HuH-7 (cell line): Measurements from ENCODE around the gene CPED1.
"Not testable (repeated sequence)": the region's sequence is repeated elsewhere in the genome, so short reads cannot be mapped to it uniquely, and the experiment has no call there.

Experiments used
- DNase-seq: peaks from one replicate; pipeline ENCODE4 v3.0.0; 2011; ENCODE audit warnings: low spot score

Gene CPED1

DNA sequence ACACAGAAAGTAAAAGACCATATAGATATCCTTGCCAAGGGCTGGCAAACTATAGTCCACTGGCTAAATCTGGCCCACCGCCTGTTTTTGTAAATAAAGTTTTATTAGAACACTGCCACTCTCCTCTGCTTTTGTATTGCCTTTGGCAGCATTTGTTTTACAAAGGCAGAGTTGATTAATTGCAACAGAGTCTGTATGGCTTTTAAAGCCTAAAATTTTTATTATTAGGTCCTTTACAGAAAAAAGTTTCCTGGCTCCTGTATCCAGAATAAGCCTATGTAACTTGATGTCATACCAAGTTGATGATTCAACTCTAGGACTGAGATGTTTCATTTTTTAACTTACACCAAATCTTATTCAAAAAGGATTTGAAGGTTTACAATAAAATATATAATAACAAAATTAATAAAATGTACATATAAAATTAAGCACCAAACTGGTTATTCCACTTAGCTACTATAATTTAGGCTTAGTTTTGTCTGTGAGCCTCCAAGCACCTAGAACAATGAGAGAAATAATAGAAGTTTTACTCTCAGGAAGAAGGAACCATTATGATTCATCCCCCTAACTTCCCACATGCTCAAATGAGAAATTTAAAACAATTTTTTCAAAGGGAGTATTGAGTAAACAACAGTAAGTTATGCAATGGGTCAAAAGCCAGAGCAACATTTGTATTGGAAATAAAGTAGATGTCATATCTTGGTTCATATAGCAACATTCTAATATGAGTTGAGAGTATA, 31.9 kb downstream of the CPED1 start:
- DNase-seq = no peak

DNA sequence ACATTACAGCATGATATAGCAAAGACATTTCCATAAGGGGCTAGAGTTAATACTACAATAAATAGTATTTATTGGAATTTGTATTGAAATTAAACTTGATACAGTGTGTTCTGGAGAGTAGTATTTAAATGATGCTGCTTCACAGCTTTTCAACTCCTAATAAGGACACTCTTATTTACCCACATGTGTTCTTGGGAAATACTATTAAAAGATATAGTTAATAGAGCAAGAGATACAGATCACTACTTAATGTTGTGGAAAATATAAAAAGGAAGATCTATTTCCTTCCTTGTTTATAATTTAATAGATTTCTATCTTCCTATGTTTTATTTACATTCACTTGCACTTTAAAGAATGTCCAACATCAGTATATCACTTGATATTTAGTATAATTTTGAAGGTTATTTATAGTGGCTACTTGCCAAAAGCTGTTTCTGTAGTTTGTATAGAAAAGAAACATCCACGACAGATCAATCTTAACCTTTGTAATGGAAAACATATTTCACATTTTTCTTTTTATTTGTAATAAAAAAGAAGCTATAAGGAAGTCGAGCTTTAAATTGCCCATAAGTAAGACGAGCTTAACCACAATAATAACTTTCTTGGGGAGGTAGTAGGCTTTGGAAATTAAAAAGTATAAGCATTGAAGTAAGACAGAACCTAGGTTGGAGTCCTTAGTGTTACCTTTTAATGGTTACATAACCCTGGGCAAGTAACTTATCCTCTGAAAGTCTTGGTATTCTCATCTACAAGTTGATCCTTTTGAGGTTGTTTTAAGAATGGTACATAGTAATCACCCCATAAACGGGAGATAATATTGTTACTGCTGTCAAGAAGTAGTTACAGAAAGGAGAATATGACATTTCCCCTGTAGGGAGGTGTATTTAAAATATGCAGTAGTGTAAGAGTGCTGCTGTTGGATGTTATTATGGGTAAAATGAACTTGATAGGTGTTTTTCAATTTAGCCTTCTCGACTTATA, 32.8 kb downstream of the CPED1 start:
- DNase-seq = no peak

DNA sequence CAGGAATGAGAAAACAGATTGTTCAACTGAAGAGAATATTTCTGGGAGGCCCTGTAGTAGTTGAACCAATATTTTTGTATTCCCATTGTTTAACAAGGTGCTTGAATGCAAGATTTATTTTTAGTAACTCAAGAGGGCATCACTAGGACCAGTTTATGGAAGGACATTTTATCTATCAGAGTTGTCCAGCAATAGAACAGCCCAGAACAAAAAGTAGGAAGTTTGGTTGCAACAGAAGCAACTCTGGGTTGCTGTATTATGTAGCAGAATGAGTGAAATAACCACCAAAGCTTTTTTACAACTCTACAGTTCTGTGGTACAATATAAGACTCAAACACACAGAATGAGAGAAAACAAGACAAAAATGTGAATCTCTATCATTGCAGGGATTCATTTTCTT, 34.7 kb downstream of the CPED1 start:
- no peak for DNase-seq

DNA sequence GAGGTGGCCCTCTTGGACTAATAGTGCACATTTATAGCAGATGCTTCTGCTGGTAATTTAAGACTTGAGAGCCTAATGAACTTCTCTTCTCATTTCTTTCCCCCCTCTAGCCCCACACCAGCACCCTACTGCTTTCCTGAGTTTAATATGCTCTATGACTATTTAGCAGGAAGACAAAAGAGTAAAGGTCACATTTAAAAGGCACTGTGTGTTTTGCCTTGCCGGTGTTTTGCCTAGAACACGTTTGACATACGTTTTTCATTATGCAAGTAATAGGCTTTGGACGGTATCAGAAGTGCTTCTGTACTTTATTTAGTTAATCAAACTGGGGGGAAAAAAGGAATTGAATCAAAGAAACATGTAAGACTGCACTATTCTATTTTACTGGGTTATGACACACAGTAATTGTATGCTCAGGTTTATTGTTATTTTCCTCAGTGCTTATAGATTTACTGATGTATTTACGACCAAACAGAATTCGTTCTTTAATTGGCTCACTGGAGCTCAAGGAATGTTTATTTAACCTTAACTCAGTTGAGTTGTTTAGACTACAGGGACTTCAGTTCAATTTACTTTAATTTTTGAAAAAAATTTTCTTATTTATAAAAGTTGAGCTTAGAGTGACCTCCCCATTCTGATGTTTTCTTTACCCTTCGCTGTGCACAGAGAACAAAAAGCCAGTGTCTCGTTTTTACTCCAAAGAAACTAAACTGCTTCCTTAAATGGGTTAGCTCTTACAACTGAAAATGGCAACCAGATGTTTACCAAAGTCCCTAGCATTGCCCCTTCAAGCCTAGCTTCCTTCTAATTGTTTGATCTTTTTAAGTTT, 35.4 kb downstream of the CPED1 start:
- no peak for DNase-seq

DNA sequence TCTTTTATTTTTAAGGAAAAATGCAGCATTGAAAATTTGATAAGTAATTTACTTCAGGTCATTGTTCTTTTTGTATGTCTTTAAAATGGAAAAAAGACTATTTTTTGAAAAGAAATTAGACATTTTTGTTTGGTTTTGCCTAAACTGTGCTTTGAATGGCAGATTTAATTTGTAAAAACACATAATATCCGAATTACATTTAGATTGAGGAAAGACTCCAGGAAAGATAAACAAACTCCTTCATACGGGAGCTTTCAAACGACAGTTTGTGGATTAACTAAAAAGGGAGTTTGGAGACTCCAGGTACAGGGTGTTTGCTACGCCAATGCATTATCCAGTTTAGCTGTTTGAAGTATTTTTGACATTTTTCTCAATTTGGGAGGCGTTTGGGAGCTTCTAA, 36.1 kb downstream of the CPED1 start:
- DNase-seq = no peak

DNA sequence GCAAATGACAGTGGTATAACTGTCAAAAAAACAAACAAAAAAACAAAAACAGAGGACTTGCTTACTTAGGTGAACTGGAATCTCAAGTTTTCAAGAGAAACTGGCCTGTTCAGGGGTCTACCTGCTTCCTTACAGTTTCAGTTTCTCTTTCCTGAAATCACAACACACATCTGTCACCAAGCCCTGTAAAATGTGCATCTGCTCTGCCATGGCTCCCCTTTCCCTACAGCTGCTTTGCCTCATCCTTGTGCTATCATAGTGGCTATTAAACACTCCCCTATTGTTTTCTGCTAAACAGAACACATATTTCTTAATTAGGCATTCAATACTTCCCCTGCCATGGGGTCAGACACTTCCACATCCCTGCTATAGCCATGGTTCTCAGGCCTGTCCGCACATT, 37.6 kb downstream of the CPED1 start:
- no peak for DNase-seq

DNA sequence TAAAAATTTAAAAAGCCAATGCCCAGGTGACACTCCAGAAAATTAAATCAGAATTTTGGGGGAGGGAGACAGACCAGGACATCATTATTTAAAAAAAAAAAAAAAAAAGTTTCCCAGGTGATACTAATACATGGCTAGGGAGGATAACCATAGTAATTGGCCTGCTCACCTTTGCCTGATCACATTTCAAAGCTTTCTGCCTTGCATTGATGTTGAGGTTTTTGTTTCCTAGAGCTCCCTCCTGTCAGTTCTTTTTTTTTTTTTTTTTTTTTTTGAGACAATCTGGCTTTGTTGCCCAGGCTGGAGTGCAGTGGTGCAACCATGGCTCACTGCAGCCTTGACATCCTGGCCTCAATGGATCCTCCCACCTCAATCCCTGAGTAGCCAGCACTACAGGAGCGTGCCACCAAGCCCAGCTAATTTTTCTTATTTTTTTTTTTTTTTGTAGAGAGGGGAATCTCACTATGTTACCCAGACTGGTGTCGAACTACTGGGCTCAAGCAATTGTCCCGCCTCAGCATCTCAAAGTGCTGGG, 38.1 kb downstream of the CPED1 start:
- DNase-seq = no peak

DNA sequence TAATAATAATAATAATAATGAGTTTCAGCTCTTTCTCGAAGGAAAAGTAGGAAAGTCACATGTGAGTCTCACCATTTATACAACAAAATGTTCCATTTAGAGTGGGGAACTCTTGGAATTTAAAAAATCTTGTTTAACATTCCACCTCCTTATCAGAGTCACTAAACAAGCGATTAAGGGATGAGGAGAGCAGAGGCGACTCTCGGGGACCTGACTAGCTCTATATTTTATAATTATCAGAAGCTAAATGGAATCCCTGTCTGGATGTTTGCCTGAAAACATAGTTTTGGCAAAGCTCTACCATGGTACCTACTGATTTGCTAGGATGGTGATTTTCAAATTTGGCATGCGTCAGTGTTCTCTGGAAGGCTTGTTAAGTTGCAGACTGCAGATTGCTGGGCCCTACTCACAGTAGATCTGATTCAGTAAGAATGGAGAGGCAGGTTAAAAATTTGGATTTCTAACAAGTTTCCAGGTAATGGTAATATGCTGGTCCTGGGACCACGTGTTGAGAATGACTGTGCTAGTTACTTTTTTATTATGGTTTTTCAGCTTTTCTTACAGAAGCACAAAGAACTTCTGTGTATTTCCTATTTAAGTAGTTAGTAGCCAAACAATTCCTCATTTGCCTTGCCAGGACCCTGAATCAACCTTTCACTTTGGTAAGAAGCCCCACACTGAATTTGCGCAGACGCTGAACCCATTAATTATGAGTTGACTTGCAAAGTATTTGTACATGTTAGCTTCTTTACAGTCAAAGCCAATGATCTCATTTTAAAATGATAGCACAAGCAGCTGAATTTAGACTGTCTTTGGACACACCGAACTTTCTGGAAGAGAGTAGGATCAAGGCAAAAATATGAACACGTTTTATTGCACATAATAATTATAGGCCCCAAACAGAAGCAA, 39.5 kb downstream of the CPED1 start:
- DNase-seq = no peak

DNA sequence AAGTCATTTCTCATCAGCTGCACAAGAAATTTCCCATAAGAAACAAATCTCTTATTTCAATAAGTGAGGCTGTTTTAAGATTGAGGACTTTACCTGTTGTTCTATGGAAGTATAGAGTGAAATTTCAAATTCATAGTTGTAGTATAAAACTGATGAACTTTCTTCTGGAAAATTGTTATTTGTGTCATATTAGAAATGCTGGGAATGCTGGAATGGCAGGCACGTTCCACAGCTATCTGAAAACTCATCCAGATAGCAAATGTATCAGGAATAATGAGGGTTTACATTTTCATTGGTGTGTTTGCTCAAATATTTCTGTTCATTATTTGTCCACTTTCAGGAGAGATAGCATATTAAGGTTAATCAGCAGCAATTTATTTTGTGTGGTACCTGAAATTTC, 40.8 kb downstream of the CPED1 start:
- no peak for DNase-seq

DNA sequence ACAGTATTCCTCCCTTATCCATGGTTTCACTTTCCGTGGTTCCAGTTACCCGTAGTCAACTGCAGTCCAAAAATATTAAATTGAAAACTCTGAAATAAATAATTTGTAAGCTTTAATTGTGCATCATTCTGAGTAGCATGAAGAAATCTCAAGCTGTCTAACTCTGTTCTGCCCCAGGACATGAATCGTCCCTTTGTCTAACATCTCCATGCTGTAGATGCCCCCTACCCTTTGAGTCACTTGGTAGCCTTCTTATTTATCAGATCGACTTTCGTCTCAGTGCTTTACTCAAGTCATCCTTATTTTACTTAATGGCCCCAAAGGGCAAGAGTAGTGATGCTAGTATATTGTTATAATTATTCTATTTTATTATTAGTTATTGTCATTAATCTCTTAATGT, 41.8 kb downstream of the CPED1 start:
- no peak for DNase-seq

DNA sequence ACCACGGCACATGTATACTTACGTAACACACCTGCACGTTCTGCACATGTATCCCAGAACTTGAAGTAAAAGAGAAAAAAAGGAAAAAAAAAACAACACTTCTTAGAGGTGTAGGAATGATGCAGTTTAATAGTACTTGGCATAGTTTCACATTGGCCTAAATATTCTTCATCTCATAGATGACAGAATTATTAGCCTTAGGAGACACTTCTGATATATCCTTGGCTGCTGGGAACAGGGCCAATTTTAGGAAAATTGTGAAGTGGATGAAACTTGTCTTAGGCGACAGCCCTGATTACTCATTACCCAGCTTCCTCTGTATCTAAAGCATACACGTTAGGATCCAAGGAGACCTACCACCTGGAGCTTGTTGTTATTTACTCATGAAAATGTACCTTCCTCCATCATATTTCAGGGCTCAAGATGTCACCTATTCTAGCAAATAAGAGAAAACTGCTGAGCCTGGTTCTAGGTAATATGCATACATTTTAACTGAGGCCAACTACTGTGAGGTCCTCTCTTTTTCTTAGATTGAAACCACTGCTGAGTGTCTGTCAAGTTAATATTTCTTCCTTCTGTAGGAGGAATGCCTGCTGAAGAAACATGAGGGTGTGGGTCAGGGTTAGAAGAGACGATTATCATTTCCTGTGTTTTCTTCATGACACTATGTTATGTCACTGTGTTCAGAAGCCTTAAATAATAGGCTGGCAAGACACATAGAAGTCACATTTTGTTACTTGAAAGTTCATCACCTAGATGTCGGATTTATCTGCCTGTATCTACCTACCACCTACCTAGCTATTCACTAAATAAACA, 44.3 kb downstream of the CPED1 start:
- no peak for DNase-seq

DNA sequence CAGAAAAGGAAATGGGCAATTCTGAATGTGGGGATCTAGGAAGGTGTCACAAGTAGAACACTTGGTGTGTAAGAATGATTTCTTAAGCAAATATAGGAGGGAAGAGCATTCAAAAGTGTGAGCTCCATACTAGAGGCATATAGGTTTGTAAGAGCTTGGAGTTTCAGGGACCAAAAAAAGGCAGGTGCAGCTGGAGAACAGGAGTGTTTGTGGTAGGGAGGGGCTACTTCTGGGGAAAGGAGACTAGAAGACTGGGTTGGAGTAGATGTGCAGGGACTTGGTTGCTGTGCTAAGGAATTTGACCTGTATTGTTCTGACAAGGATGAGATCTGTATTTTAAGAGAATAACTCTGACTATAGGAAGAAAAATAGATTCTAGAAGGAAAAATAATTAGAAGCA, 46.4 kb downstream of the CPED1 start:
- DNase-seq = no peak

DNA sequence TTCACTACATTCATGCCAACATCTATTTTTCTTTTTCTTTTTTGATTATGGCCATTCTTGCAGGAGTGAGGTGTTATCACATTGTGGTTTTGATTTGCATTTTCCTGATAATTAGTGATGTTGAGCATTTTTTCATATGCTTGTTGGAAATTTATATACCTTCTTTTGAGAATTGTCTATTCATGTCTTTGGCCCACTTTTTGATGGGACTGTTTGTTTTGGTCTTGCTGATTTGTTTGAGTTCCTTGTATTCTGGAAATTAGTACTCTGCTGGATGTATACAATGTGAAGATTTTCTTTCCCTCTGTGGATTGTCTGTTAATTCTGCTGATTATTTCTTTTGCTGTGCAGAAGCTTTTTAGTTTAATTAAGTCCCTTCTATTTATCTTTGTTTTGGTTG, 48.3 kb downstream of the CPED1 start:
- DNase-seq = not testable (repeated sequence)

DNA sequence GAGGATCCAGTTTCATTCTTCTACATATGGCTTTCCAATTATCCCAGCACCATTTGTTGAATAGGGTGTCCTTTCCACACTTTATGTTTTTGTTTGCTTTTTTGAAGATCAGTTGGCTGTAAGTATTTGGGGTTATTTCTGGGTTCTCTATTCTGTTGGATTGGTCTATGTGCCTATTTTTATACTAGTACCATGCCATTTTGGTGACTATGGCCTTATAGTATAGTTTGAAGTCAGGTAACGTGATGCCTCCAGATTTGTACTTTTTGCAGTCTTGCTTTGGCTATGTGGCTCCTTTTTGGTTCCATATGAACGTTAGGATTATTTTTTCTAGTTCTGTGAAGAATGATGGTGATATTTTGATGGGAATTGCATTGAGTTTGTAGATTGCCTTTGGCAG, 48.8 kb downstream of the CPED1 start:
- DNase-seq = not testable (repeated sequence)

DNA sequence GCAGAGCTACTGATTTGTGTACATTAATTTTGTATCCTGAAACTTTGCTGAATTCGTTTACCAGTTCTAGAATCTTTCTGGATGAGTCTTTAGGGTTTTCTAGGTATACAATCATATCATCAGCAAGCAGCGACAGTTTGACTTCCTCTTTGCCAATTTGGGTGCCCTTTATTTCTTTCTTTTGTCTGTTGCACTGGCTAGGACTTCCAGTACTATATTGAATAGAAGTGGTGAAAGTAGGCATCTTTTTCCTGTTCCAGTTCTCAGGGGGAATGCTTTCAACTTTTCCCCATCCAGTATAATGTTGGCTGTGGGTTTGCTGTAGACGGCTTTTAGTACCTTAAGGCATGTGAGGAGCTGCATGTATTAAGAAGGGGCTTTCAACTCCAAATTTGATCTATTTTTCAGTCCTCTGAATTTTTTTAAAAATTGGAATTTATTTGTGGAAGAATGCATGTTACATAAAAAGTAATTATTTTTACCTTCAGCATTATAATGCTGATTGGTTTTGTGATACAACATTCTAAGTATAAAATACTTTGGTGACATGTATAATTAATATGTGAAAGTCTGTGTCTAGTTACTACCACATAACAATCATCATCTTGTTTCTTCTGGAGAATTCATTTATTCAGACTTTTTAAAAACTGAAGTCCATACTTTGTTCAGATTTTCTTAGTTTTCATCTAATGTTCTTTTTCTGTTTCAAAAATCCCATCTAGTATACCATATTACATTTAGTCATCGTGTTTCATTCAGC, 49.6 kb downstream of the CPED1 start:
- no peak for DNase-seq

DNA sequence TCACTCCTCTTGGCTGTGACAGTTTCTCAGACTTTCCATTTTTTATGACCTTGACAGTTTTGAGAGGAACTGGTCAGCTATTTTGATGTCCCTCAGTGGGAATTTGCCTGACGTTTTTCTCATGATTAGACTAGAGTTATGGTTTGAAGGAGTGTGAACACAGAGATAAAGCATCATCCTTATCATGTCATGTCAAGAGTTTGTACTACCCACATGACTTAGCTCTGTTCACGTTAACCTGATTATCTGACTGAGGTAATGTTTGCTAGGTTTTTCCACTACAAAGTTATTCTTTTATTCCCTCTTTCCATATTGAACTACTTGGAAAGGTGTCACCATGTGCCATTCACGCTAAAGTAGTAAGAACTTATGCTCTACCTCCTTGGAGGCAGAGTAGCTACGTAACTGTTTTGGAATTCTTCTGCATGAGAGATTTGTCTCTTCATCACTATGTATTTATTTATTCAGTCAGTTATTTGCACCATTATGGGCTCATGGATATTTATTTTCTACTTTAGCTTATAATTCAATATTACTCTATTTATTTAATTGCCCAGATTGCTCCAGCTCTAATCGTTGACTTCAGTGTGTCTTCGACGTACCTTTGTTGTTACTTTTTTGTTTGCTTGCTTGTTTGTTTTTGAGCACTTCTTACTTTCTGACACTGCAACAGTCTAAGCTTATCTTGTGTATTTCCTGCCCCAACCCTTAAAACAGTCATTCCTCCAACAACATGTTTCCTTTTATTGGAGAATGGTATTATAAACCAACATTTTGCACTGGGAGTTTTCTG, 50.4 kb downstream of the CPED1 start:
- DNase-seq = no peak

DNA sequence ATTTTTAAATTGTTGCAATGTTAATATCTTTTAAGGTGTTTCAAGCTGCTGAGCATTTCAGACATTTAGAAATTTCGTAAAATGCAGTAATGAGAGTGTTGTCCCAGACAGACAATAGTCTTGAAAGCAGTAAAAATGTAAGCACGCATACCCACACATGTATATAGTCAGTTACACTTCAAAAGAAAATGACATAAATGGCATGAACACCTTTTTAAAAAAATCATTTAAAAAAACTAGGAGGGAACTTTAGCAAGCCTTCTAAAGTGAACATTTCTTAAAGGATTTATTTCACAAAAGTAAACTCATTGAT, 51.0 kb downstream of the CPED1 start:
- no peak for DNase-seq

DNA sequence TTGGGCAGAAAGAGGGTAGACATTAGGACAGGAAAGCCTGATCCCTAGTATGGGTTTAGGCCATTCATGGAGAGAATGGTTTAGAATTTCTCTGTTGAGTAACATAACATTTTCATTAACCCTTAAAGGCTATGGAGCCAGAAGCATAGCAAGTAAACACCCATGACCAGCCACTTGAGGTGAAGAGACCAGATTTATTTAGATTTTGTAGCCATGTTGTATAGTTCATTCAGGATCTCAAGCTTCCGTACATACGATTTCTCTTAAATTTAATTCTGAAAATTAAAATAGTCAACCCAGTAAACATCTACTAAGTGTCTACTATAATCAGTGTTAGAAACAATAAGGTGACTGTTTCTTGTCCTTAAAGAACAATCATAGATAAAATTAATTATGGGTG, 51.5 kb downstream of the CPED1 start:
- DNase-seq = no peak
